Gastrocnemius medialis (tissue), 4 donors: ENCODE results near the gene EXD3.

Experiments used
- POLR2A ChIP-seq, 2 donors: fragments of 450-650 bp; IDR thresholded peaks; one replicate each; pipeline ENCODE4 v1.6.1; 2017; ENCODE audit warnings: antibody characterized with exemption in 2 of 2, mild to moderate bottlenecking in 2 of 2, moderate library complexity in 2 of 2
- TF ChIP-seq, protein P1 (sequence below), 5 experiments: fragments of 450-650 bp in 3 of 5; fragments of 200-600 bp in 2 of 5; sonication (generic) in 2 of 5; IDR thresholded peaks in 4 of 5; conservative IDR thresholded peaks in 1 of 5; 1 replicate in 4 of 5; 2 replicates in 1 of 5; pipeline ENCODE4 v1.5.1; 2016 to 2019; ENCODE audit warnings: antibody characterized with exemption in 5 of 5, mild to moderate bottlenecking in 3 of 5, moderate library complexity in 3 of 5

DNA sequence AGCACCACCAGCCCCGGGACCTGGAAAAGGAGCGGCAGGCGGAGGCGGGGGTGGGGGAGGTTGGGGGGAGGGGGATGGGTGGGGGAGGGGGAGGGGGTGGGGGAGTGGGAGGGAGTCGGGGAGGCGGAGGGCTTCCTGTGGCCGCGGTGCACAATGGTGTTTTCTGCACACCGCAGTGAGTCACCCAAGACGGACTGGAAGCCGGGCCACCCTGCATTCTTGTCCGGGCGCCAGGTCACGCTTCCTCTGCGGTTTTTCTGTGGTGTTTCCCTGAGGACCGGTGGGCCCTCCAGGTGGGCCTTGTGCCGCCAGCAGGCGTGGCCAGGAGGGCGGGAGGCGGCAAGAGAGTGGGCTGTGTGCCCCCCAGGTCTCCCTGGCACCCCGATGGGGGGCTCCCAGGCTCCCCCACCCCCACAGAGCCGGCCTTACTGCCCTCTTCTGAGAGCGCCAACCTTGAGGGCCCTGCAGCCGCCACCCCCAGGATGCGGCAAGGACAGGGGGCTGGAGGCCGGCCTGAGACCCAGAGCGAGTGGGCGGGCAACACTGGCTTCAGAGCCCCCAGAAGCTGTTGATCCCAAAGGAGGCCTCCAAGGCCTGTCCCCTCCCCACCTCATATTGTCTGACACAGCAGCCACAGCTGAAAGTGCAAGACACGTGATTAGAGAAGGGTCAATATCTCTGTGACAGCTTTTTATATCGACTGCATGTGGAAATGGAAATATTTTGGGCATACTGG, 11.1 kb downstream of the EXD3 start:
- TF ChIP-seq, protein P1, sequence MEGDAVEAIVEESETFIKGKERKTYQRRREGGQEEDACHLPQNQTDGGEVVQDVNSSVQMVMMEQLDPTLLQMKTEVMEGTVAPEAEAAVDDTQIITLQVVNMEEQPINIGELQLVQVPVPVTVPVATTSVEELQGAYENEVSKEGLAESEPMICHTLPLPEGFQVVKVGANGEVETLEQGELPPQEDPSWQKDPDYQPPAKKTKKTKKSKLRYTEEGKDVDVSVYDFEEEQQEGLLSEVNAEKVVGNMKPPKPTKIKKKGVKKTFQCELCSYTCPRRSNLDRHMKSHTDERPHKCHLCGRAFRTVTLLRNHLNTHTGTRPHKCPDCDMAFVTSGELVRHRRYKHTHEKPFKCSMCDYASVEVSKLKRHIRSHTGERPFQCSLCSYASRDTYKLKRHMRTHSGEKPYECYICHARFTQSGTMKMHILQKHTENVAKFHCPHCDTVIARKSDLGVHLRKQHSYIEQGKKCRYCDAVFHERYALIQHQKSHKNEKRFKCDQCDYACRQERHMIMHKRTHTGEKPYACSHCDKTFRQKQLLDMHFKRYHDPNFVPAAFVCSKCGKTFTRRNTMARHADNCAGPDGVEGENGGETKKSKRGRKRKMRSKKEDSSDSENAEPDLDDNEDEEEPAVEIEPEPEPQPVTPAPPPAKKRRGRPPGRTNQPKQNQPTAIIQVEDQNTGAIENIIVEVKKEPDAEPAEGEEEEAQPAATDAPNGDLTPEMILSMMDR (IDR thresholded peaks at IDR 0.05 in 4 of 5, conservative IDR thresholded peaks at IDR 0.05 in 1 of 5), result no peak
- TF ChIP-seq POLR2A (IDR thresholded peaks at IDR 0.05), result no peak
